NCI-H1105 treated with DMSO at 0.1 percent for 48 hours (cell line): ENCODE results near the gene NDUFB2.
"Not testable (repeated sequence)": the region's sequence is repeated elsewhere in the genome, so short reads cannot be mapped to it uniquely, and the experiment has no call there.

Experiments used
- DNase-seq: peaks from one replicate; lab custom pipeline; 2025; lab: John Stamatoyannopoulos, UW

Gene NDUFB2

DNA sequence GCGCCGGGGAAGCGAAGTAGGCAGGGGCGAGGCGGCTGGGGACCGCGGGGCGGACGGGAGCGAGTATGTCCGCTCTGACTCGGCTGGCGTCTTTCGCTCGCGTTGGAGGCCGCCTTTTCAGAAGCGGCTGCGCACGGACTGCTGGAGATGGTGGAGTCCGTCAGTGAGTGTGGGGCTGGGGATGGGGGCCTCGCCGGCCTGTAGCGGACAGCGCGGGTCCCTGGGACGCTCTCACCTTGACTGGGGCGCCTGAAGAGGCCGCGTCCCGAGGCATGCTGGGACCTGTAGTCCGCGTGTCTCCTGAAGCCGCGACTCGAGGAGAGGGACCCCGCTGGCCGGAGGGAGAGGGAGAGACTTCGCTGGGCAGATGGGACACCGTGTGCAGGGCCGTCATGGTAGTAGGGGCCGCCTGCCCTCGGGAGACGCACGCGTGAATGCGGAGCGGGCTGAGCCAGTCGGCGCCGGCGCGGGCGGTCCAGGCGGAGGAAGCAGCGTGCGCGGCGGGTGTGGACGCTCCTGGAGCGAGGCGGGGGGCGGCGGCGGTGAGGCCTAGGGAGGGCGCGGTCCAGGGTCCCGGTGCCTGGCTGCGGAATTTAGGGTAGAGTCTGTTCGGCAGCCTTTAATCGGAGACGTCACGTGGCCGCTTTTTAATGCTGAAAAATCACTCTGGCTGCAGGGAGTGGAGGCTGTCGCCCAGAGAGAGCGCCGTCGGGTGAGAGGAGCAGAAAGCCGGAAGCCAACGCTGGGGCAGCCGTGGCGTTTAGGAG lies at the start of gene NDUFB2:
Gene NDUFB2 (plus strand): TSS at position 29 of the 767 bp plus-strand sequence. CDS start 37 bp downstream, at position 66.
- peak; percentile 85 for DNase-seq

DNA sequence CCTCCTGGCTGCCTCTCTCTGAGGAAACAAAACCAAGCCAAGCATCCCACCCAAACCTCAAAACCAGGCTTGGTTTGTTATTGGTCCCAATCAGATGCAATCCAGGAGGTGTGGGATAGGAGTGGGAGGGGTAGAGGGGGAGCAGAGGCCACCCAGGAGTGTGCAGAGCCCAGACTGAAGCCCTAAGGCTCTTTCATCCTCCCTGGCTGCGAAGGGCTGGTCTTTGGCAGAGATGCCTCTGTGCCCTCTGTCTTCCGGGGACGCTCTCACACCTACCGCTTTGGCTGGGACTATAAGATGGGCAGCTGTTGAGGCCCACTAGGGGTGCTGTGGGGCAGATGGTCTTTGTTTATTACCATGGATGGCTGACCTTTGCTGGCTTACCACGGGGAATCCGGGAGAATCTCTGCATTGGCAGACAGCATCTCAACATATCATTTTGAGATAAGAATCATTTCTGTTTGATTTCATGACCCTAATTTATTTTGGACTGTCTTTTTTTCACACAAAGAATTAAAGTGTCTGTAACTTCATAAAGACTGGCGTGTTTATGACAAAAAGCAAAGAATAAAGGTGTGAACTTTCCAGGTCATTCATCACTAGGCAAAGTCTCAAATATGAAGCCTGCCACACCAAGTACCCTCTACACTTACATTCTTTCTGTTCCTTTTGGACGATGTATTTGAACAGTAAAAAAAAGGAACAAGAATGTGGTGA lies 49.4 kb upstream of the NDUFB2 start:
- peak; percentile 69 for DNase-seq

GRCh38 chr7:140649556-140650205 lies 46.8 kb upstream of the NDUFB2 start:
- DNase-seq: no peak

DNA sequence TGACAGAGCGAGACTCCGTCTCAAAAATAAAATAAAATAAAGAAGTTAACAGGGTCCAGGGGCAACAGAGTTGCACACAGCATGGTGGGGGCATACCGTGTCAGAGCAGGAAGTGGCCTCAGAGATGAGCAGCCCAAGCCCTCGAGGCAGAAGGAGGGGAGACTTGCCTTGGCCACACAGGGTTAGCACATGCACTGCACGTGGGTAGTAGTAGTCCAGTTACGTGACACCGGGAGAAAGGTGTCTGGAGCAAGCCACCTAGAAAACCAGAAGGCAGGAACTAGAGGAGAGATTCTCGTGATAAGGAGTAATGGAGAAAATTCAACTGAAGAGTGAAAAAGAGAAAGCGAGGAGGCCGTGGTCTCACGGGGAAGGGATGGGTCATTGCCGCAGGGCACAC lies 46.1 kb upstream of the NDUFB2 start:
- DNase-seq: no peak

DNA sequence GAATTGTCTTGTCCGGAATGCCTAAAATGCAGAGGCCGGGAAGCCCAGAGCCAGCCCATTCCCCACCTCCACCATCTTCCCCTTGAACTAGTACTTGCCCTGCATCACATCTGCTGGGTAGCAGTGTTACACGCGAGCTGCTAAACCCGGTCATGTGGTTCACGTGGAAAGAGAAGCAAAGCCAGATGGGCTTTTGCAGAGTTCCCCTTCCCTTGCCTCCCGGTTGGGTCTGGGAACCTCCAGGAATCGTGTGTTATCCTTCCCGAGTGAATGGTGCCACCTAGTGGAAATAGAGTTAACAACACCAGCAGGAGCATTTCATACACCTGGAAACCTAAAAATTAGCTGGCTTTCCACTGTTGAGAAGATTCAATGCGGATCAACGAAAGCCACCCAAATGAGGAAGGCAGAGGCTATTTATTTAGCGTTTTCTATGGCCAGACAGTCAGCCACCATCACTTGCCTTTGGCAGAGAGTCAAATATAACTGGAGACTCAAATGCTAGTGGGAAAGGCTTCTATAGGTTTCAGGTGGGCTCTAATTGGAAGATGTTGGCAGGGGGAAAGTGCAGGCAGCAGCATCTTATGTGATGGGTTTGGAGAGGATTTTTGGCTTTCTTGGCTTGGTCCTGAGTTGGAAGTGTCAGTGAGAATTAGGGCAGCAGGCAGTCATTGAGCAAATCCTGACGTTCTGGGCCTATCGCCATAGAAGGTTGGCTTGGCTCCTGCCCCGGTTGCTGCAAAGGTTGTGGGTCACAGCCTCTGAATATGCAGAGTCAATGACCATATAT lies 43.0 kb upstream of the NDUFB2 start:
- DNase-seq: peak; percentile 76

GRCh38 chr7:140654109-140654387 lies 42.5 kb upstream of the NDUFB2 start:
- no peak for DNase-seq

GRCh38 chr7:140654661-140655060 lies 41.8 kb upstream of the NDUFB2 start:
- DNase-seq: no peak

DNA sequence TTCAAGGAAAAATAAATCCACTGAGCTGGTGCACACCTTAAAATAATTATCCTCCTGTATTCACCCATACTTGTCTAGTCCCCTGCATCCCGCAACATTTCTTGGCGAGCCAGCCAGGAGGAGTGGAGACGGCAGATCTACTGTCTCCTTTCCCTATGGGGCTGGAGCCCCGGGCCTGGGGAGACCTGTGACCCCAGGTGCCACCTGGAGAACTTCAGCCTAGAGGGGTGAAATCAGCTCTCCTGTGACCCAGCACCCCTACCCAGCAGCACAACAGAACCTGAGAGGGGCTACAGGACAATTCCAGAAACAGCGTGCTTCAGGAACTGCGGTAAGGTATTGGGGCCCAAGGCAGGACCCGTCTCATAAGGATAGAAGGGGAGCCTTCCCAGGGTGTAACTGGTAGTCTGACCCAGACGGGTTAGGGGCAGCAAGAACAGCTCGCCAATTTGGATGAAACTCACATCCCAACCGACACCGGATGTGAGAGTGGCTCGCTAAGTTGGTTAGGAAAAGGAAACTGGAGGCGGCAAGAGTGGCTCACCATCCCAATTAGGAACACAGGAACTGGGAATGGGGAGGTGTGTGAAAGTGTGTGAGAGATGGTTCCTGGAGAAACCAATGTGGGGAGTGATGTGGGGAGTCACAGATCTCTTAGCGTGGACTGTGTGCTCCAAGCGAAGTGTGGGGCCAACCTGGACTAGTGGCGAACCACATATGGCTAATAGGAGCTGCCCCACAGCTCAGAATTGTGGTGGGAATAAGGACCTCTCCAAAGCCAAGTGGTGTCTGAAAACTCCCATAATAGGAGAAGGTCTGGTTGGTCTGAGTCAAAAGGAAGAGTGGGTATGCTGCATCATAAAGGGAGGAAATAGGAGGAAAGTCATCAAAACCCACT lies 40.7 kb upstream of the NDUFB2 start:
- DNase-seq: no peak

GRCh38 chr7:140656548-140657515 lies 39.7 kb upstream of the NDUFB2 start:
- DNase-seq: no peak

GRCh38 chr7:140657891-140658290 lies 38.6 kb upstream of the NDUFB2 start:
- no peak for DNase-seq

DNA sequence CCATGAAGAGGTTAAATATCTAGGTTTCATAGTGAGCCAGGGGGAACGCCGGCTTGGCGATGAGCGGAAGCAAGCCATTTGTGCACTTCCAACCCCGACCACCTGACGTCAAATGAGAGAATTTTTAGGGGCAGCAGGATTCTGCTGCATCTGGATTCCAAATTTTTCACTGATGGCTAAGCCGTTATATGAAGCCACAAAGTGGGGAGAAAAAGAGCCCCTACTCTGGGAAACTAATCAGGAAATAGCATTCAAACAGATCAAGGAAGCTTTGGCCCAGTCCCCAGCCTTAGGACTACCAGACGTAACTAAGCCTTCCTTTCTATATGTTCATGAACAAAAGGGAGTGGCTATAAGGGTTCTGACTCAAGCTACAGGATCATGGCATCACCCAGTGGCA lies 36.7 kb upstream of the NDUFB2 start:
- DNase-seq: no peak

DNA sequence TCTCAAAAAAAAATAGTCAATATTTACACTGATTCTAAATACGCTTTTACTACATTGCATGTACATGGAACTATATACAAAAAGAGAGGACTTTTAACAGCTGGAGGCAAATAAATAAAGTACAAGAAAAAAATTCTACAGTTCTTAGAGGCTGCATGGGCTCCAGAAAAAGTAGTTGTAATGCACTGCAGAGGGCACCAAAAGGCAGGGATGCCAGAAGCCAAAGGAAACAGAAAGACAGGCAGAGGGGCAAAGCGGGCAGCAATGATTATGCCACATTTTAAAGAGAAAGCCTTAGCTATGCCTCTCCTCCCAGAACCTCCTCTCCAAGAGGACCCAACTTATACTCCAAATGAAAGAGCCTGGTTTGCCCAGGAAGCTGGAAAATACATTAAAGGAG lies 35.4 kb upstream of the NDUFB2 start:
- no peak for DNase-seq

- DNase-seq: not testable (repeated sequence)
These were observed 33.6 kb upstream of the NDUFB2 start for GRCh38 chr7:140662938-140663337.

DNA sequence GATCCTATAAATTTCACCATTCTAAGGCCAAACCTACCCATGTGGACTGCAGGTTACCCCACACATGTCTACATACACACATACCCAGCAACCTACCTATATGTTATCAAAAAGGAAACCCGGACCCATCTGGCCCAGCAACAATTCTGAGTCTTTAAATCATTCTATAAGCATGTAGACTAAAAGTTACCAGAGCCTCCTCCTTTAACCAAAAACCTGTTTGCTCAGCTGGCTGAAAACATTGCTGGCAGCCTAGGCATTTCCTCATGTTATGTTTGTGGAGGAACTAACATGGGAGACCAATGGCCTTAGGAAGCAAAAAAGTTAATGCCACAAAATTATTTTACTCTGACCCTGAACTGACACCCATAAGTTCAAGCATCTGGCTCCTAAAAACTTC lies 29.0 kb upstream of the NDUFB2 start:
- no peak for DNase-seq

GRCh38 chr7:140668641-140669040 lies 27.9 kb upstream of the NDUFB2 start:
- no peak for DNase-seq

DNA sequence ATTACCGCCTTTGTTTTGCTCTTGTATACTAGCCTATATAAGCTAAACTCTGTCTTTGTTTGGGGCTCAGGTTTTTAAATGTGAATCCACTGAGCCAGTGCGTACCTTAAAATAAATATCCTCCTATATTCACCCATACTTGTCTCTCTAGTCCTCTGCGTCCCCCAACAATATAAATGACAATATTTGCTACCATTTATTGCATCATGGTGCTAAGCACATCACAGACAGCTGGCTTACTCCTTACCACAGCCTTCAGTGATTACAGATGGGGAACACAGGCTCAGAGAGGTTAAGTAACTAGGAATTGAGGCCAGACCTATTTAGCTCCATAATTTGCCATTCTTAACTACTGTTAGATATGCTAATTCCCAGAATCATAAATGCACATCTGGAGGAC lies 27.2 kb upstream of the NDUFB2 start:
- no peak for DNase-seq

GRCh38 chr7:140669862-140670261 lies 26.6 kb upstream of the NDUFB2 start:
- not testable (repeated sequence) for DNase-seq

DNA sequence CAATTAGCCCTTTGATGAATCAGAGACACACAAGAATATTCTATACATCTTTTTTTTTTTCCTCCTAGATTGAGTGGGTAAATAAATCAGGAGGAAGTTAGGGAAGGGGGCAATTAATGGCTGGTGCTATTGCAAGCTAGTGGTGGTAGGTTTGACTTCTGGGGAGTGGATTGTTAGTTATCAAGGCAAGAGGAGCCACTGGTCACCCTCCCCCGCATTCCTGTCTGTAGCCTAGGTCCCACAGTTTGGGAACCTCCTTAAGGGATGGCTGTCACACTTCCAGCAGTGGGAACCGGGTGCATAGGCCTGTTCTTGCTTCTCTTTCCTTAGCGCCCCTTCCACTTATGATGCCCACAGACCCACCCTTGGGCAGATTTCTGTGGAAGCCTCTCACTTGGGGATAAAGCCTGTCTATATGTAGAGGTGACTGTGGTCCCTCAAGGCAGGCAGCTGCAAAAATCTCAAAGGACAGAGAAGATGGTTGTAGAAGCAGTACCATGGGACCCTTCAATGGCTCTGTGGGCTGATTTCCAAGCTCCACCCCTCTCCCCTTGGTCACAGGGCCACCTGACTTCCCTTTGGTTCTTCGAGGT lies 26.1 kb upstream of the NDUFB2 start:
- DNase-seq: no peak

- DNase-seq: no peak
These were observed 24.5 kb upstream of the NDUFB2 start for GRCh38 chr7:140671966-140672365.
